Esophagus (tissue), 2 donors: ENCODE measurements around the gene RRP1. TPM values are rescaled to one million over a fixed set of nuclear protein-coding genes. Genes with fewer than 3 reads are reported as not detected.

Source experiments
- H3K27ac ChIP-seq, 2 donors: one replicate each; pipeline ENCODE4 v1.5.1; 2013; ENCODE audit warnings: low read depth in 2 of 2, mild to moderate bottlenecking in 2 of 2, inconsistent platforms in 1 of 2, low read length in 1 of 2, moderate library complexity in 1 of 2
- H3K27me3 ChIP-seq, 2 donors: one replicate each; pipeline ENCODE4 v1.6.1; 2013; ENCODE audit warnings: low read length in 2 of 2, control low read depth in 1 of 2, mild to moderate bottlenecking in 1 of 2; ENCODE audit not compliant: insufficient read depth in 2 of 2, control insufficient read depth in 1 of 2
- H3K36me3 ChIP-seq, 2 donors: one replicate each; pipeline ENCODE4 v1.6.1; 2013; ENCODE audit warnings: low read length in 1 of 2; ENCODE audit not compliant: control insufficient read depth in 2 of 2, insufficient read depth in 2 of 2
- H3K4me1 ChIP-seq, 2 donors: one replicate each; pipeline ENCODE4 v1.6.1; 2013; ENCODE audit warnings: low read length in 1 of 2; ENCODE audit not compliant: control insufficient read depth in 2 of 2, insufficient read depth in 2 of 2
- H3K4me3 ChIP-seq, 2 donors: one replicate each; pipeline ENCODE4 v1.5.1; 2013; ENCODE audit warnings: low read length in 2 of 2, mild to moderate bottlenecking in 2 of 2, low read depth in 1 of 2, moderate library complexity in 1 of 2
- H3K9me3 ChIP-seq, 2 donors: one replicate each; pipeline ENCODE4 v1.6.1; 2013; ENCODE audit warnings: mild to moderate bottlenecking in 2 of 2, low read depth in 1 of 2, low read length in 1 of 2, moderate library complexity in 1 of 2; ENCODE audit not compliant: control insufficient read depth in 2 of 2, insufficient read depth in 1 of 2
- WGBS, 2 donors: extraction: QIAGEN DNeasy Blood & Tissue Kit; methylation state at CpG; one replicate each; pipeline ENCODE4 v1.1.7; 2013; 5-methylcytosine and 5-hydroxymethylcytosine counted together
- polyA plus RNA-seq, 2 donors: library from polyadenylated mRNA; stranded (reverse); fragments of 200-250 nt; gene quantifications; one replicate each; pipeline ENCODE4 v1.2.3, GENCODE V29; 2013
- donor health status: healthy with polysubstance abuse.
- donor health status: Bipolar disorder and iron deficiency.

Gene RRP1
- polyA plus RNA-seq, 2 donors, result 21.0 to 22.5 TPM

DNA sequence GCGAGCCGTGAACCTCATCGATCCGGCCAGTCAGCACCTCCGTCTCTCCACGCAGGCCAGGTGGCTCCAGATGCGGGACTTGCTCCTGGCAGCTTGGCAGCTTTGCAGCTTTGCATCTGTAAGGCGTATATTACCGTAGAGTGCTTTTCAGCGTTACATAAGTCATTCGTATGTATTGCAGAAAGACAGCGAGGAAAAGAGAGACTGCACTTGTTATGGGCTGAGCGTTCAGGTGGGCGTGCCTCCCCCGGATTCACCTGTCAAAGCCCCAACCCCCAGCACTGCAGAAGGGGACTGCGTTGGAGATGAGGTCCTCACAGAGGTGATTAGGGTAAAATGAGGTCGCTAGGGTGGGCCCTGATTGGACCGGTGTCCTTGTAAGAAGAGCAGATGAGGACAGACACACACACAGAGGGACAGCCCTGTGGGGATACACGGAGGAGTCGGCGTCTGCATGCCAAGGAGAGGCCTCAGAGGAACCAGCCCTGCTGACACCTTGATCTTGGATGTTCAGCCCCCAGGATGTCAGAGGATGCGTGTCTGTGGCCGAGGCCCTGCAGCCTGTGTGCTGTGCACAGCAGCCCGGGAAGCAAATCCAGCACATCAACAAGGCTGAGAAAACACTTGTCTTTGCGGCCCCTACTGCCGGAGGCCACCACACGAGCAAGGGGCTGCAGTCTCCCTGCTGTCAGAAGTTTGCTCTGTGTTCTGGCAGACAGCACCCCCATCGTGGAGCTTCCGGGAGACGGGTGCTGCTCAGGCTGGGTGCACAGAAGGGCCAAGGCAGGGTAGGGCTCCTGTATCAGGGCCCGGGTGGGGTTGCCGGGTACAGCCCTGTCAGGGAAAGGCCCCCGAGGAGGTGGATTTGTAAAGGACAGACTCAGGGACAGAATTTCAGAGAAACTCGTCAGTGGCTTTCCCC is 64.7 kb downstream of the RRP1 start:
- Histone ChIP-seq H3K4me3 (no peak overlapping the region), H3K9me3 (peaks cover 0 to 4% of the 10 kb centered on the region in 2 donors), H3K27me3 (no peaks in the 10 kb centered on the region), H3K4me1 (peaks cover 0 to 4% of the 10 kb centered on the region in 2 donors), H3K27ac (no peak overlapping the region), H3K36me3 (no peaks in the 10 kb centered on the region)
- 87% methylated on average over 34 of the region's 34 CpGs for WGBS, 2 donors

Other genes with a start within 250 kb of the RRP1 start
- under 1 TPM; 0.26 to 0.28 TPM for gene HSF2BP, start 130.1 kb upstream of the RRP1 start, polyA plus RNA-seq
- 1 to 10 TPM; 5.6 to 6.6 TPM for gene RRP1B, start 130.0 kb upstream of the RRP1 start, polyA plus RNA-seq
- gene PDXK, start 70.4 kb upstream of the RRP1 start, polyA plus RNA-seq, result 10 to 100 TPM; 54.7 to 73.4 TPM
- gene CSTB, start 13.3 kb upstream of the RRP1 start, polyA plus RNA-seq, result 1,000 to 10,000 TPM; 3,514 to 5,149 TPM
- gene AGPAT3, start 75.6 kb downstream of the RRP1 start, polyA plus RNA-seq, result 10 to 100 TPM; 15.3 to 18.6 TPM
- gene TRAPPC10, start 222.7 kb downstream of the RRP1 start, polyA plus RNA-seq, result 1 to 10 TPM; 6.8 to 7.7 TPM